HepG2 (cell line): ENCODE measurements around the gene ANKS3. TPM values are rescaled to one million over a fixed set of nuclear protein-coding genes. Genes with fewer than 3 reads are reported as not detected.
A peak's percentile ranks its signal among the peaks of the same experiment; 100 is the strongest.

Experiments
- ATAC-seq: fragments of 200-7000 bp; cut with Tn5 transposase; 3 replicates; pipeline ENCODE4 v1.9.1; 2020; ENCODE audit warnings: mild to moderate bottlenecking, moderate library complexity
- BruUV-seq: library from RNA; stranded (reverse); fragments of 400-500 nt; replicated peaks from 2 replicates; lab custom pipeline; 2021; lab: Mats Ljungman, UMichigan
- CTCF ChIA-PET: fragments of 300-600 bp; formaldehyde crosslinking; extraction: SDS; loops from one replicate; lab custom pipeline; 2021; ENCODE audit warnings: low total read pairs, inconsistent platforms, low intra/inter-chr PET ratio; lab: Yijun Ruan, JAX
- POLR2A ChIA-PET: fragments of 350-600 bp; sonication (Branson Sonifier 250); formaldehyde crosslinking; loops from one replicate; lab custom pipeline; 2020; ENCODE audit warnings: antibody characterized with exemption, inconsistent platforms; lab: Yijun Ruan, JAX
- DNase-seq: peaks from one replicate; pipeline ENCODE4 v3.0.0-alpha.2; 2015; ENCODE audit warnings: low spot score
- FAIRE-seq: peaks from 3 replicates; lab custom pipeline; 2011; peaks lifted over from hg19 to GRCh38; lab: Jason Lieb, UNC
- H2AFZ ChIP-seq: one replicate; pipeline ENCODE4 v1.6.1; 2011; ENCODE audit warnings: low read length, inconsistent platforms
- H3K27ac ChIP-seq: fragments of 300-600 bp; 3 replicates; pipeline ENCODE4 v1.8.0; 2011; ENCODE audit warnings: mixed run types, mild to moderate bottlenecking, mixed read lengths, low read length, inconsistent platforms; ENCODE audit not compliant: insufficient read depth; ENCODE audit errors: extremely low read length
- H3K27me3 ChIP-seq, 2 experiments: fragments of 200-600 bp in 1 of 2; 2 replicates in 1 of 2; 3 replicates in 1 of 2; pipeline versions ENCODE4 v1.6.0 to v1.8.0; 2011; ENCODE audit warnings: low read length in 2 of 2, mild to moderate bottlenecking in 2 of 2, moderate library complexity in 2 of 2, inconsistent platforms in 1 of 2; ENCODE audit not compliant: insufficient read depth in 2 of 2, control insufficient read depth in 1 of 2
- H3K36me3 ChIP-seq, 2 experiments: fragments of 200-600 bp in 1 of 2; replicated peaks in 1 of 2; 2 replicates in 1 of 2; 3 replicates in 1 of 2; pipeline versions ENCODE4 v1.5.1 to v1.8.0; 2011; ENCODE audit warnings: low read length in 2 of 2, inconsistent platforms in 1 of 2; ENCODE audit not compliant: insufficient read depth in 2 of 2, control insufficient read depth in 1 of 2
- H3K4me1 ChIP-seq: 2 replicates; pipeline ENCODE4 v1.5.1; 2012; ENCODE audit warnings: low read length, inconsistent platforms; ENCODE audit not compliant: insufficient read depth
- H3K4me2 ChIP-seq: 2 replicates; pipeline ENCODE4 v1.6.0; 2011; ENCODE audit warnings: low read depth, low read length, inconsistent platforms
- H3K4me3 ChIP-seq, 3 experiments: fragments of 200-600 bp in 1 of 3; sonication (generic), shearing (Covaris generic) in 1 of 3; replicated peaks in 1 of 3; 2 replicates each; pipeline ENCODE4 v1.5.1; 2011 to 2016; ENCODE audit warnings: low read length in 3 of 3, inconsistent platforms in 2 of 3, low read depth in 2 of 3, mild to moderate bottlenecking in 2 of 3, control low read depth in 1 of 3, mixed read lengths in 1 of 3; ENCODE audit not compliant: insufficient read depth in 1 of 3
- H3K79me2 ChIP-seq: one replicate; pipeline ENCODE4 v1.6.1; 2011; ENCODE audit warnings: low read length, inconsistent platforms; ENCODE audit not compliant: insufficient read depth
- H3K9ac ChIP-seq: 2 replicates; pipeline ENCODE4 v1.6.0; 2011; ENCODE audit warnings: mild to moderate bottlenecking, low read depth, low read length, inconsistent platforms; ENCODE audit not compliant: insufficient read depth
- H3K9me3 ChIP-seq: 2 replicates; pipeline ENCODE4 v1.5.1; 2012; ENCODE audit warnings: mild to moderate bottlenecking, low read length
- H4K20me1 ChIP-seq: 2 replicates; pipeline ENCODE4 v1.6.0; 2011; ENCODE audit warnings: inconsistent platforms, mild to moderate bottlenecking, low read length, moderate library complexity; ENCODE audit not compliant: insufficient read depth
- ATM ChIP-seq: fragments of 450-650 bp; IDR thresholded peaks from 2 replicates; pipeline ENCODE4 v1.7.1; 2017; ENCODE audit warnings: mild to moderate bottlenecking, borderline replicate concordance
- NR3C1 ChIP-seq: sonication (generic); formaldehyde crosslinking; IDR thresholded peaks from 2 replicates; pipeline ENCODE4 v1.4.0; 2020; ENCODE audit warnings: missing genetic modification reagents
- RBM22 ChIP-seq: fragments of 200-400 bp; formaldehyde crosslinking; optimal IDR thresholded peaks from 2 replicates; pipeline ENCODE3; 2017; ENCODE audit warnings: mild to moderate bottlenecking, low read length, moderate library complexity
- ZNF407 ChIP-seq: sonication (generic); formaldehyde crosslinking; IDR thresholded peaks from one replicate; pipeline ENCODE4 v1.5.1; 2020; ENCODE audit warnings: mild to moderate bottlenecking, missing genetic modification reagents; ENCODE audit errors: not compliant biosample characterization
- WGBS: methylation state at CpG from one replicate; pipeline ENCODE4 v1.1.6; 2017; ENCODE audit warnings: low lambda C conversion rate; 5-methylcytosine and 5-hydroxymethylcytosine counted together
- in situ Hi-C: cut with HindIII; loops from 2 replicates; pipeline ENCODE4 v1.10.0; 2017; ENCODE audit warnings: low pct_unique_long_range_greater_than_20kb; ENCODE audit not compliant: extremely low pct_ligation_motif_present
- intact Hi-C: fragments of 100-400 bp; cut with micrococcal nuclease; formaldehyde crosslinking; loops from one replicate; pipeline ENCODE4 v1.10.0; 2022; ENCODE audit not compliant: unreplicated experiment
- polyA plus RNA-seq, 8 experiments: library from polyadenylated mRNA; depleted of rRNA in 3 of 8; stranded (reverse) in 7 of 8; unstranded in 1 of 8; fragments of >200 nt; fragmentation: Illumina TruSeq in 4 of 8; extraction: Trizol in 4 of 8; gene quantifications; 2 replicates each; pipeline versions ENCODE4 v1.2.1 to v1.2.3, GENCODE V29; 2011 to 2016; ENCODE audit warnings: low read depth in 4 of 8, missing spikeins in 1 of 8, mixed read lengths in 1 of 8; ENCODE audit not compliant: insufficient read depth in 1 of 8
- total RNA-seq, 5 experiments: library from RNA; depleted of rRNA; stranded (reverse); fragments of >200 nt; fragmentation: Illumina TruSeq; extraction: Trizol; gene quantifications; 2 replicates each; pipeline ENCODE4 v1.2.3, GENCODE V29; 2016; ENCODE audit warnings: low read depth in 1 of 5

Gene ANKS3
- total and polyA plus RNA-seq, 2 of the 13 experiments (the other 11 are each of a cell fraction or from before 2014, with no cell fraction given), result 11.4 to 15.9 TPM

GRCh38 chr16:4686497-4687210 is 47.4 kb downstream of the ANKS3 start:
- Histone ChIP-seq H3K4me1 (no peaks in the 10 kb centered on the region), H3K9me3 (no peaks in the 10 kb centered on the region), H3K4me3 (no peak overlapping the region), H3K27ac (no peak overlapping the region), H3K27me3 (no peaks in the 10 kb centered on the region), H3K4me2 (no peak overlapping the region)
- no peak for FAIRE-seq
- POLR2A ChIA-PET, result no interaction called here
- DNase-seq, result no peak
- no peak for ATAC-seq
- TF ChIP-seq NR3C1 (CRISPR knock-in tag) (no peak), RBM22 (peak; percentile 13), ATM (no peak), ZNF407 (no peak)
- TF ChIP-seq, all 625 proteins: peak for 1
- intact Hi-C loops, result no loop called here
- H3K9ac ChIP-seq, result no peak overlapping the region
- peaks cover 29 to 45% of the 10 kb centered on the region in 2 experiments; a peak in 4 of 5 replicates for H3K36me3 ChIP-seq
- no peaks in the 10 kb centered on the region for H4K20me1 ChIP-seq
- H3K79me2 ChIP-seq, result no peaks in the 10 kb centered on the region
- no TSS peak for BruUV-seq
- H2AFZ ChIP-seq, result no peak overlapping the region
- CTCF ChIA-PET, result no interaction called here
- WGBS, result 92% methylated on average over 12 of the region's 27 CpGs
- in situ Hi-C loops, result no loop called here
